Transverse colon (tissue), 4 donors: Measurements from ENCODE around the gene TEKT2.

ENCODE experiments used
- EP300 ChIP-seq: sonication (generic); formaldehyde crosslinking; IDR thresholded peaks from one replicate; pipeline ENCODE4 v1.6.1; 2017; ENCODE audit warnings: antibody characterized with exemption, low read depth
- POLR2A ChIP-seq: fragments of 450-650 bp; IDR thresholded peaks from one replicate; pipeline ENCODE4 v1.6.1; 2016; ENCODE audit warnings: antibody characterized with exemption, mild to moderate bottlenecking, moderate library complexity
- POLR2AphosphoS5 ChIP-seq, 3 donors: sonication (generic); formaldehyde crosslinking; IDR thresholded peaks; one replicate each; pipeline ENCODE4 v1.6.1; 2016; ENCODE audit warnings: antibody characterized with exemption in 3 of 3
- TF ChIP-seq, protein P1 (sequence below), 5 experiments: fragments of 200-600 bp in 3 of 5; fragments of 450-650 bp in 2 of 5; sonication (generic) in 3 of 5; IDR thresholded peaks; 1 replicate in 2 of 5; 2 replicates in 3 of 5; pipeline ENCODE4 v1.5.1; 2016 to 2017; ENCODE audit warnings: antibody characterized with exemption in 5 of 5, inconsistent platforms in 3 of 5, mild to moderate bottlenecking in 2 of 5, moderate library complexity in 1 of 5

DNA sequence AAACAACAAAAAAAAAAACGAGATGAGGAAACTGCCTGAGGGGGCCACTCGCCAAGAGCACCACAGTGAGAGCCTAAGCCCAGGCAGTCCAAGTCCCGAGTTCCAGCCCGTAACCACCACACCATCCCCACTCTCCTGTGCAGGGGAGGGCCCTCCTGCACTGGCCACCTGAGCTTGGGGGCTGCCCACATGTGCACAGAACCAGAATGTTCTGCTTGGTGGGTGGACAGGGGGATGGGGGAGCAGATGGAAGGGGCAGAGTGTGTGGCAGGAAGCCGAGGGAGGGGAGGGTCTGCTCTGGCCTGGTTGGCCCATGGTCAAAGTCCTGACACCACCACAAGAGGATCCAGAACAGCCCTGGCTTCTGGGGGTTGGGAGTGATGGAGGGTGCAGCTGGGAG is 22.4 kb downstream of the TEKT2 start:
- TF ChIP-seq POLR2A (no peak), POLR2AphosphoS5 (IDR thresholded peaks at IDR 0.05) (no peak), EP300 (no peak)
- TF ChIP-seq, protein P1, sequence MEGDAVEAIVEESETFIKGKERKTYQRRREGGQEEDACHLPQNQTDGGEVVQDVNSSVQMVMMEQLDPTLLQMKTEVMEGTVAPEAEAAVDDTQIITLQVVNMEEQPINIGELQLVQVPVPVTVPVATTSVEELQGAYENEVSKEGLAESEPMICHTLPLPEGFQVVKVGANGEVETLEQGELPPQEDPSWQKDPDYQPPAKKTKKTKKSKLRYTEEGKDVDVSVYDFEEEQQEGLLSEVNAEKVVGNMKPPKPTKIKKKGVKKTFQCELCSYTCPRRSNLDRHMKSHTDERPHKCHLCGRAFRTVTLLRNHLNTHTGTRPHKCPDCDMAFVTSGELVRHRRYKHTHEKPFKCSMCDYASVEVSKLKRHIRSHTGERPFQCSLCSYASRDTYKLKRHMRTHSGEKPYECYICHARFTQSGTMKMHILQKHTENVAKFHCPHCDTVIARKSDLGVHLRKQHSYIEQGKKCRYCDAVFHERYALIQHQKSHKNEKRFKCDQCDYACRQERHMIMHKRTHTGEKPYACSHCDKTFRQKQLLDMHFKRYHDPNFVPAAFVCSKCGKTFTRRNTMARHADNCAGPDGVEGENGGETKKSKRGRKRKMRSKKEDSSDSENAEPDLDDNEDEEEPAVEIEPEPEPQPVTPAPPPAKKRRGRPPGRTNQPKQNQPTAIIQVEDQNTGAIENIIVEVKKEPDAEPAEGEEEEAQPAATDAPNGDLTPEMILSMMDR (IDR thresholded peaks at IDR 0.05) = no peak
